Measurements from ENCODE around the gene PTGR1.

Gene PTGR1

GRCh38 chr9:111542497-111543254 is 56.8 kb downstream of the PTGR1 start:
- no peak for DNase-seq (ENCODE audit: low spot score)

DNA sequence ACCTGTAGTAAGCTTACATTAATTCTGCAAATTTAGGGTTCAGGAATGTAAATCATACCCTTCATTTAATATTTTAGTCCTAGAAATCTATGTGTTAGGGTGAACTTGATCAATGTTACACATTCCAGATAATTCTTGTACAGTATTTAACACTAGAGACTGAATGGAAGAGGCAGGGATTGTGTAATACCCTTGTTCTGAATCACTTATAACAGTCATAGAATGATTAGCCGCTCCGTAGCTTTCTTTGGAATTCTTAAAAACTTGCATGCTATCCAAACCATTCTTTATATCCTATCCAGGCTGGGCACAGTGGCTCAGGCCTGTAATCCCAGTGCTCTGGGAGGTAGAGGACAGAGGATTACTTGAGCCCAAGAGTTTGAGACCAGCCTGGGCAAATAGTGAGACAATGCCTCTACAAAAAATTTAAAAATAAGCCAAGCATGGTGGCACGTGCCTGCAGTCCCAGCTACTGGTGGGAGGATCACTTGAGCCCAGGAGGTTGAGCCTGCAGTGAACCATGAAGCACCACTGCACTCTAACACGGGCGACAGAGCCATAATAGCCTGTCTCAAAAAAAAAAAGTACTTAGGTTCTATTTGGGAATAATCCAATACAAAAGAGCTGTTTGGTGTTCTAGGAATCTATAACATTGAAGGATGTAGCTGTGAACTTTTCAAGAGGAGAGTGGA is 66.2 kb downstream of the PTGR1 start:
- DNase-seq (ENCODE audit: low spot score): no peak

DNA sequence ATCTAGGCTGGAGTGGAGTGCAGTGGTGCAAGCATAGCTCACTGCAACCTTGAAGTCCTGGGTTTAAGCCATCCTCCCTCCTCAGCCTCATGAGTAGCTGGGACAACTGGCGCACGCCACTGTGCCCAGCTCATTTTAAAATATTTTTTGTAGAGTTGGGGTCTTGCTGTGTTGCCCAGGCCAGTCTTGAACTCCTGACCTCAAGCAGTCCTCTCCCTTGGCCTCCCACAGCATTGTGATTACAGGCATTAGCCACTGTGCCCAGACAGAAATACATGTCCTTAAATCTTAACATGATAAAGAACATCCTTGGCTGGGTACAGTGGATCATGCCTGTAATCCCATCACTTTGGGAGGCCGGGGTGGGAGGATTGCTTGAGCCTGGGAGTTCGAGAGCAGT is 67.7 kb downstream of the PTGR1 start:
- DNase-seq (ENCODE audit: low spot score): no peak

DNA sequence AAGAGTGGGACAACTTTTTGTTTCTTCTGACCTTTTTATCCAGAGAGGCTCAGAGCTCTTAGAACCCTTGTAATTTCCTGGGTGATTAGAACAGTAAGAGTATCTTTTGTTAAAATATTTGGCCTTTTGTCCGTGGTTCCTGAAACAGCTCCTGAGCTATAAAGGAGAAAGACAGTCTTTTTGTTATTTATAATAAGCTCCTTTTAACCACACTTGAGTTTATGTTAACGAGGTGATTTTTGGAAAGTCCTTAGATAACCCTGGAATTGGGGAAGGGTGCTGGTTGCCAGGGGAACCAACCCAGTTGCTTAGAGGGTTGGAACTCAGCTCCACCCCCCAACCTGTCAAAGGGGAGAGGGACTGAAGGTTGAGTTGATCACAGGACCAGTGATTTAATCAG is 69.7 kb downstream of the PTGR1 start:
- DNase-seq (ENCODE audit: low spot score): no peak

- DNase-seq (ENCODE audit: low spot score): no peak
Measured at GRCh38 chr9:111527347-111527746, 72.1 kb downstream of the PTGR1 start.

DNA sequence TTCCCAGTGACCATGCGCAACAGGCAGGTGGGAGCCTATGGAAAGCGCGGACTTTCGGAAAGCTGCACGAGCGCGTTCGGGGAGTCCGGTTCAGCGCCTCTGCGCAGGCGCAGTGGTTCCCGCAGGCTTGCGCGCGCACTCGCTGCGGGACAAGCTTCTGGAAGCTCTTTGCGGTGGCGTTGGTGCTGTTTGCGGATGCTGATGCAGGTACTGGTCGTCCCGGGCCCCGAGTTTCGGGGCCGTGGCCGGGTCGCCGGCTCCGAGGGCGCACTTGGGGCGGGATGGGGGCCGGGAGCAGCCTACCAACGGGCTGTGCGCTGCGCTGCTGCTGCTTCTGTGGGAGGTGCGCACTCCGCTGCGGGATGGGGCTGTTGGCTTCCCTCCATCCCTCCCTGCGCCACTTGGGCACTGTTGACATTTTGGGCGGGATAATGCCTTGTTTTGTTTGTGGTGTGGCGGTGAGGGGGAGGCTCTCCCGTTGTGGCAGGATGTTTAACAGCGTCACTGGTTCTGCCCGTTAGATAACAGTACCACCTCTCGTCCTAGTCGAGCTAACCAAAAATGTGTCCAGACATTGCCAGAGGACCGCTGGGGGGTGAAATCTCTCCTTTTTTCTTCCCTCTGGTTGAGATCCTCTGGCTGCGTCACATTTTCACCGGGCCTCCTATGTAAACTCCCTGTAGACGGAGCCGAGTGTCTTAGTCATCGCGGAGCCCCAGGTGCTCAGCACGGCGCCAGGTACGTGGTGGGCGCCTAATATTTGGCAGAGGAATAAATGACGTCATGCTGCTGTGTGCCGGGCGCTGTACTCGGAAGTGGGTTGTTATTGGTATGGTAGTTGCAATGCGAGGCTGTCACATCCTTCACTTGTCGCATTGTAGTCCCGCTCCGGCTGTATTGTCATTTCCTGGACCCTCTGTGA is 74.1 kb downstream of the PTGR1 start, which contains the start of gene ZNF483:
Gene ZNF483, plus strand, starts transcription at position 124 of the 922 bp plus-strand sequence. CDS start 2,217 bp downstream, outside the sequence.
- no peak for DNase-seq (ENCODE audit: low spot score)

- DNase-seq (ENCODE audit: low spot score): no peak
Measured at GRCh38 chr9:111524731-111525055, 74.8 kb downstream of the PTGR1 start.

- DNase-seq (ENCODE audit: low spot score): no peak
Measured at GRCh38 chr9:111516061-111516465, 83.4 kb downstream of the PTGR1 start.

DNA sequence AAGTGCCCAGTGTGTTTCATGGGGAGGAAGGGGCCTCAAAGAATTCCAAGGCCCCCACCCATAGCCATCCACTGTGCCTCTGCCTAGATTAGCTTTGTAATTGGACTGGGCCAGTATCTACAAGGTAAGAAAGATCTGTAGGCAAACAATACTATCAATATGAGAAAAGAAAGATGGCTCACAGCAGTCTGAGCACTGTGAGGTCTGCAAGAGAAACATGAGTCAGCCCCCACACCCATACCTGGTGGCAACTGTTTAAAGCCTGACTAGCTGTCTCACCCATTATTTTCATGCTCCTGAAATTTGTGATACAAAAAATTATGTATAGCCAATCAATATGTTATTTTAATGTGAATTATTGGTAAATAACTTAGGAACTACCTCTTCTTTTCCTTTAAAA is 84.5 kb downstream of the PTGR1 start:
- no peak for DNase-seq (ENCODE audit: low spot score)
